GOT3 (cell line): Measurements from ENCODE around the gene PFKFB3.
"Not testable (repeated sequence)": the region's sequence is repeated elsewhere in the genome, so short reads cannot be mapped to it uniquely, and the experiment has no call there.

Experiments
- DNase-seq: peaks from one replicate; lab custom pipeline; 2025; ENCODE audit warnings: mixed read lengths; lab: John Stamatoyannopoulos, UW

Gene PFKFB3

DNA sequence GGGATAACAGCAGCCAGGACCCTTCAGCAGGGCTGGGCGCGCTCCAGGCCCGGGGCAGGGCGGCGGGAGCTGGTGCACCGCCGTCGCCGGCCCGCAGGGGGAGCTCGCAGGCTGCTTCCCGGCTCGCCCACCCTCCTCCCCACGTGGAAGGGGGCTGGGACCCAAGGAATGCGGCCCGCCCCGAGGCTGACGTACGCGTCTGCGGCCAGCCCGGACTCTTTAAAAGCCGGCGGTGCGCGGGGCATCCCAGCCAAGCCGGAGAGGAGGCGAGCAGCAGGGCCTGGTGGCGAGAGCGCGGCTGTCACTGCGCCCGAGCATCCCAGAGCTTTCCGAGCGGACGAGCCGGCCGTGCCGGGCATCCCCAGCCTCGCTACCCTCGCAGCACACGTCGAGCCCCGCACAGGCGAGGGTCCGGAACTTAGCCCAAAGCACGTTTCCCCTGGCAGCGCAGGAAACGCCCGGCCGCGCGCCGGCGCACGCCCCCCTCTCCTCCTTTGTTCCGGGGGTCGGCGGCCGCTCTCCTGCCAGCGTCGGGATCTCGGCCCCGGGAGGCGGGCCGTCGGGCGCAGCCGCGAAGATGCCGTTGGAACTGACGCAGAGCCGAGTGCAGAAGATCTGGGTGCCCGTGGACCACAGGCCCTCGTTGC, at the start of gene PFKFB3:
PFKFB3 (plus strand) TSS at position 249 of the 647 bp plus-strand sequence; CDS start at position 578, 329 bp downstream.
- peak; percentile 89 for DNase-seq

GRCh38 chr10:6153845-6154244, 48.9 kb upstream of the PFKFB3 start:
- DNase-seq, result no peak

GRCh38 chr10:6154566-6154965, 48.2 kb upstream of the PFKFB3 start:
- DNase-seq, result no peak

DNA sequence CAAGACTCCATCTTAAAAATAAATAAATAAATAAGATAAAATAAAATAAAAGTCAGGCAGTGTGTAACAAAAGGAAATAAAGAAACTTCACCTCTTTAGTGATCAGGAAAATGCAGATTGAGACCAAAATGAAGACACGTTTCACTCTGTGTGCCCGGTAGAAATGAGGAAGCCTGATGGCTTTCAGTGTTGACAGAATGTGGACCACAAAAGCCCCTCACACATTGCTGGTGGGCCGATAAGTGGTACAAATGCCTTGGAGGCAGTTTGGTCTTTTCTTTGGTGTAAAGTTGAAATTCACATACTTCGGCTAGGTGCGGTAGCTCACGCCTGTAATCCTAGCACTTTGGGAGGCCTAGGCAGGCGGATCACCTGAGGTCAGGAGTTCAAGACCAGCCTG, 44.5 kb upstream of the PFKFB3 start:
- no peak for DNase-seq

DNA sequence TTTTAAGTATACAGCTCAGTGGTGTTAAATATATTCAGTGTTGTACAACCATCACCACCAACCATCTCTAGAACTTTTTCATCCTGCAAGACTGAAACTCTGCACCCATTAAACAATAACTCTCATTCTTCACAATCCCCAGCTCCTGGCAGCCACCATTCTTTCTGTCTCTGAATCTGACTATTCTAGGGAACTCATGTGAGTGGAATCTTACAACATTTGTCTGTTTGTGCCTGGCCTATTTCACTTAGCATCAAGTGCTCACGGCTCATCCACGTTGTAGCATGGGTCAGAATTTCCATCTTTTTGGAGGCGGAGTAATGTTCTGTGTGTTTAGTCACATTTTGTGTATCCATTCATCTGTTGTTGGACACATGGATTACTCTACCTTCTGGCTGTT, 40.8 kb upstream of the PFKFB3 start:
- DNase-seq, result no peak

DNA sequence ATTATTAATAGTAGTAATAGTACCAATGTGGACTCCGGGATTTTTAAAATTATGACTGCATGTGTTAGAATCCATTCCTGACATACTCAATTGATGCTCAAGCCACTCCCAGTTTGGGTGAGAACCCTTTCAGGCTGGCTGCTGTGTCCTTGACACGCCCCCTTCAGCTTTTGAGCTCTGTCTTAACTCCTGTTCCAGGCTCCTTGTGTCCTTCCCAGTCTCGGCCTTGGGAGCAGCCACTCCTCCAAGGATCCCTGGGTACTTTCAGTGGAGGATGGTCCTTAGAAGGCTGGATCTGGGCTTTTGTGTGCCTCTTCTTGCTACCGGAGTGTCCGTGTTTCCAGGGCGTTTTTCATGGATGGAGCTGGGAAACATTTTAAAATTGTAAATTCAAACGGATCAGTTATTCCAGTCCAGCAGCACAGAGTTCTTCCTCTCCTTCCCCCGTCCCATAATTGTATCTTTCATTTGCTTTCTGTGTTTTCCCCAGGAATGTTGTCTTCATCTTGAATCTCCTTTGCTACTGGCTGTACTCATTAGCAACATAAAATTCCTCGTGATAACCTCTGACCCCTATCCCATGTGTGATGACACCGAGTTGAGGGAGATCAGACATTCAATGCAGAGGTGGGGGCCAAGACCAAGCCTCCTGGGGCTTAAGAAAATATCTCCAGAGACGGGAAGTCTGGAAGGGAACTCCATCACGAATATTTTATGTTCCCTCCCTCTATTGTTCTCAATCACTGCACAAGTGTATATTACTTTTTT, 40.0 kb upstream of the PFKFB3 start:
- DNase-seq, result no peak

GRCh38 chr10:6163364-6164270, 39.1 kb upstream of the PFKFB3 start:
- peak; percentile 61 for DNase-seq

GRCh38 chr10:6164271-6165095, 38.2 kb upstream of the PFKFB3 start:
- no peak for DNase-seq

- no peak for DNase-seq
Measured at GRCh38 chr10:6165221-6165725, 37.5 kb upstream of the PFKFB3 start.

DNA sequence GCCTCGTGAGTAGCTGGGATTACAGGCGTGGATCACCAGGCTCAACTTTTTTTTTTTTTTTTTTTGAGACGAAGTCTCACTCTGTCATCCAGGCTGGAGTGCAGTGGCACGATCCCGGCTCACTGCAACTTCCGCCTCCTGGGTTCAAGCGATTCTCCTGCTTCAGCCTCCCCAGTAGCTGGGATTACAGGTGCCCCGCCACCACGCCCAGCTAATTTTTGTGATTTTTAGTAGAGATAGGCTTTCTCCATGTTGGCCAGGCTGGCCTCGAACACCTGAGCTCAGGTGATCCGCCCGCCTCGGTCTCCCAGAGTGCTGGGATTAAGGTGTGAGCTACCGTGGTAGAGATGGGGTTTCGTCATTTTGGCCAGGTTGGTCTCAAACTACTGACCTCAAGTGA, 36.8 kb upstream of the PFKFB3 start:
- not testable (repeated sequence) for DNase-seq

DNA sequence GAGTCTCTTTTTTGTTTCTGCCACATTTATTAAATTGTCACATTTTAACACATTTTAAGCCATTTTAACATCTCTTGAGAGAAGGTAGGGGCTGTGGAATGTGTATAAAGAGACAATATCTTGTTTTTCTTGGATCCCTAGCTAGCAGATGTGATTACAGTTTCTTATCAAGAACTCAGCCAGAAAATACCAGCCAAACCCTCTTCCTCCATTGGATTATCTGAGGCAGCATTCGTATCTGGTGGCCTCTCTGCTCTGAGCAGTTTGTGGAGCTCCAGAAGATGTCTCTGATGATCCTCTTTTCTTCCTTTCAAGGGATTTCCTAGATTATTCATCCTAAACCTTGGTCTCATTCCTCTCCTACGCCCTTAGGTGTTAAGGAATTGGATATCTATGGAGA, 35.3 kb upstream of the PFKFB3 start:
- DNase-seq, result no peak

GRCh38 chr10:6168084-6168483, 34.6 kb upstream of the PFKFB3 start:
- DNase-seq, result no peak

- no peak for DNase-seq
Measured at GRCh38 chr10:6170638-6171037, 32.1 kb upstream of the PFKFB3 start.

DNA sequence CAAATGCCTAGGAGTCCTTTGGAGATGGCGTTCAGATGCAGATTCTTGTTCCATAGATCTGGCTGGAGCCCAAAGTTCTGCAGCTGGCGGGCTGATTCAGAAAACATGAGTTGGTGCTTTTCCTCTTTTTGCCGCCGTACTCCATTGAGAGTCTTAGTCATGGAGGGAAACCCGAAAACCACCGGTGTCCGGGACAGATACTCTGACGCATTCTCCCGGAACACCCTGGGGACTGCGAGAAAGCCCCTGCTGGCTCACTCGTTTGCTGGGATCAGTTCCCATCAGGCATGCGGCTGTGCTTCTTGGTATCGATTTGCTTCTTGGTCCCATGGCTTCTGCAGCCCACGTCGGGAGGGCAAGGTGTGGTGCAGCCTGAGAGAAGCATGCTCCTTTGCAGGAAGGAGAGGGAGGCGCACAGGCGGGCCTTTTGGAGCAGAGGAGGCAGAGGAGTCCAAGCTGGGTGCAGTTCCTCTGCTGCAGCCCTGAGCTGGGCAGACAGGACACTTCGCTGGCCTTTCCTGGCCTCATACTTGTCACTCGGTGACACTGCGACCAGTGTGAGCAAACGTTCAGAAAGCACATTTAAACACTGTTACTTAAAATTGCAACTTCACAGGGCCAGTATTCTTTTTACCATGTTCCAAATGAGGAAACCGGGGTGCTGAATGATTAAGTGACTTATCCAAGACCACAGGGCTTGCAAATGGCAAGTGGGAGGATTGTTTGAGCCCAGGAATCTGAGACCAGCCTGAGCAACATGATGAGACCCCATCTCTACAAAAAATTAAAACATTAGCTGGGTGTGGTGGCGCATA, 30.6 kb upstream of the PFKFB3 start:
- DNase-seq, result peak; percentile 63

- DNase-seq, result no peak
Measured at GRCh38 chr10:6173203-6173602, 29.5 kb upstream of the PFKFB3 start.

DNA sequence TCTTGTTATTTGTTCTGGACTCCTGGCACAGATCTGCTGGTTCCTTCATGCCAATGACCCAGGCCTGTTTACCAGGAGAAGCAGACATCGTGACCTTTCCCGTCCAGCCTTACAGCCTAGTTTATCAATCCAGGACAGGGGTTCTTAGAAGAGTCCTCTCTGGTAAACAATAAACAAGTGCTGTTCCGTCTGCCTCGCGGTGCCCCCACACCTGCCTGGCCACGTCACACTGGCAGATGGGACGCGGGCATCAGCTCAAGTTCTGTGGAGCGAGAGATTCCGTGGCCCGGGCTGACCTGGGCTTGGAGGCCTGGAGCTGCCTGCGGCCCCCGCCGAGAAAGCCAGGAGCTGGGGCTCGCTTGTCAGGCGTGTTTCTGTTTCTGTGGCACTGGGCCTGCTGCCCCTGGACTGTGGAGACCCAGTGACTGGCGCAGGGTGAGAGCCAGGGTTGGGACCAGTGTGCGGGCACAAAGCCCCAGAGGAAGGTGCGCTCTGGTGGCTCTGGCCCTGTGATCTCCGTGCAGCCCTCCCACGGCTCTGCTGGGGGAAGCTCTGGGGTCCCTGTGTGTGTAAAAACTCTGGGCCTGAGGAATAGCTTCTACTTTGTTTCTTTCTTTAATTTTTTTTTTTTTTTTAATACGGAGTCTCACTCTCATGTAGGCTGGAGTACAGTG, 28.4 kb upstream of the PFKFB3 start:
- DNase-seq, result no peak

DNA sequence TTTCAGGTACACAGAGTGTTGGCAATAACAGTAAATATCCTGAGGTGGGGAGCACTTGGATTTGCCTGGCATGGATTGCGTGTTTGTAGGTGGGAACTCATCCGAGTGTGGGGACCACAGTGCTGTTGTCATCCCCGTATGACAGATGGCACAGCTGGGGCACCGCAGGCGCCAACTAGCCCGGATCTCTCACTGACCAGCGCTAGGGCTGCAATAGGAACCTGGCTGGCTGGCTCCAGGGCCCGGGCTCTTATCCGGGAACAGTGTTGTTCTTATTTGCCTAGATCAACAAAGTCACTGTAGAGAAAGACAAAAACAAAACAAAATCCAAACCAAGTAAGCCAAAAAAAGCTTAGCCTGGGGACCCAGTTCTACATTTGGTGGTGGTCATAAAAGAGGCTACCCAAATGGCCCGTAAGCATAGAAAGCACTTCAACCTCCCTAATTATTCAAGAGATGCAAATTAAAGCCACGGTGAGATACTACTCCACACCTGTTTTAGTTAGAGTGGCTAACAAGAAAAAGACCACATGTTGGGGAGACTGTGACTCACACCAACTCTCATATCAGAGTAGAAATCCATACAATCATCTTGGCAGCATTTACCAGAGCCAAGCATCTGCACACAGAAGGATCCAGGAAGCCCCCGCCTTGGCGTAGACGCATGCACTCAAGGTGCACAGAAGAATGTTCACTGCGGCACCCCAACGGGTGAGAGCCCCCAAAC, 27.2 kb upstream of the PFKFB3 start:
- no peak for DNase-seq

DNA sequence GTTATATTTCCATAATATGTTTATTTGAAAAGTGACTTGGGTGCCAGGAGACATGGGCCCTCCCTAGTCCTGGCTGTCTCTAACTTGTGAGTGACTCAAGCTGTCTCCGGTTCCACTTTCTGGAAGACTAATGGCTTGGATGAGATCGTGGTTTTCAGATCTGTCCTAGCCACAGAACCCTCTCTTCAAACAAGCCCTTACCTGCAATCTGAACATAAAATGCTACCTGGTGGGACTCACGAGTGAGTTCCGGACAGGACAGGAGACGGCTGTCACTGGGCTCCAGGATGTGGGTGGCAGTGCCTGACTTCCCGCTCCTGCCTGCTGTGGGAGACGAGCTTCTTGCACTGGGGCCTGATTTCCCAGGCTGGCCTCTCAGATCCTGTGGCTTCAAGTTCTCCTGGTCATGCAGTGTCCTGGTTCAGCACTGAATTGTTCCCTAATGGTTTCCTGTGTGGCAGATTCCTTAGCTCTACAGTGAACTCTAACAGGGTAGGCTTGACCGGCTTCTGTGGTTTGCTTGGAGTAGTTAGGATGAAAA, 26.0 kb upstream of the PFKFB3 start:
- DNase-seq, result no peak

DNA sequence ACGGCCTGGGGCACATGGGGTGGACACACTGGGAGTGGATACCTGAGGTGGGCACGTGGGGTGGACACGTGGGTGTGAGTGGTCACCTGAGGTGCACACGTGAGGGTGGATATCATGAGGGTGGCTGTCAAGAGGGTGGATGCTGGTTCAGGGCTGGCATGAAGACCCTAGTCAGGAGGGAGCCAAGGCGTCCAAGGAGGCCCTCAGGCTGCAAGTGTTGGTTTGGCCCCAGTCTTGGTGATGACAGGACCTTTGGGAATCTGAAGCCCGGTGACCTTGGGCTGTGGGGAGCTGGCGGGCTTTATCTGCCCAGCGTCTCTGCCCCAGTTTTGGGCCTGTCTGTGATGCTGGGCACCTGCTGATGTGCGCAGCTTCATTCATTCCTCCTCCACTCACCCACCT, 24.9 kb upstream of the PFKFB3 start:
- DNase-seq, result no peak
